ENCODE results near the gene MAPK12.

The MAPK12 gene

DNA sequence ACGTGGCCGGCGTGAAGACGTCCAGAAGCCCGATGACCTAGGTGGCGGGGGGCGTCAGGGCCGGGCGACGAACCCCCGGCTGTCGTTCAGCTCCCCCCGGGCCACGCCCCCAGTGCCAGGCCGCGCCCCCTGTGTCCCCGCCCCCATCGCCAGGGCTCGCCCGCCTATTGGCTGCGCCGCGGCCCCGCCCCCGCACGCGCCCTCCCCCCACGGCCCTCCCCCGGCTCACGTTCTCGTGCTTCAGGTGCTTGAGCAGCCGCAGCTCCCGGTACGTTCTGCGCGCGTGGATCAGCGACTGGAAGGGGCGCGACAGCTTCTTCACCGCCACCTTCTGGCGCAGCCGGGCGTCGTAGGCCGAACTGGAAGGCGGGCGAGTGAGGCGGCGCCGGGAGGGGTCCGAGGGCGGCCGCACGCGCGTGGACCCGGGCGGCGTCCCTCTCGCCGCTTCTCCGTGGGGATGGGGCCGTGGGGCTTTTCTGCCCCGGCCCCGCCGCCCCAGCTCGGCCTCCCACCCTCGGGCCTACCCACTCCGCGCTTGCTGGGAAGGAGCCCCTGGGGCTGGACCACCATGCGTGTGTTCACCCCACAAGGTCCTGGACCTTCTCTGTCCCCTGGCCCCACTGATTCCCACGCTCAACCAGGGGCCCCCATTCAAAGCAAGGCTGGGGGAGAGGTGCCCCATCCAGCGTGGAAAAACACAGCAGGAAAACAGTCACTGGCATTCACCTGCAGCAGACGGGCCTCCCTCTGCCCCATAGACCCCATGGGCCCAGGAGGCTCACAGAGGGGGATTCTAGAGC is 6.3 kb upstream of the MAPK12 start:
- peak; percentile 38 for DNase-seq (ENCODE audit: low read depth)

DNA sequence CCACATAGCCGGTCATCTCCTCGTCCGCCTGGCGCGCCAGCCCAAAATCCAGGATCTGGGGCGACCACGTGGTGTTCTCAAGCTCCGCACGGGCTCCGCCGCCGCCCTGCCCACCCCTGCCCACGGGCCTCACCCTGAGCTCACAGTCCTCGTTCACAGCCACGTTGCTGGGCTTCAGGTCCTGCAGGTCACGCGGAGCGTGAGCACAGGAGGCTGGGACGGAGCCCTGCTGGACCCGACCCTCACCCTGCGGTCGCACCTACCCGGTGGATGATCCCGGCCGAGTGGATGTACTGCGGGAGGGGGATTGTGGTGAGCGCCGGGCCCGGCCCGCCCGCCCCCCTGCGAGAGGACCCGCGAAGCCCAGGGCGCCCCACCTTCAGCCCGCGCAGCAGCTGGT is 5.5 kb upstream of the MAPK12 start:
- no peak for DNase-seq (ENCODE audit: low read depth)

DNA sequence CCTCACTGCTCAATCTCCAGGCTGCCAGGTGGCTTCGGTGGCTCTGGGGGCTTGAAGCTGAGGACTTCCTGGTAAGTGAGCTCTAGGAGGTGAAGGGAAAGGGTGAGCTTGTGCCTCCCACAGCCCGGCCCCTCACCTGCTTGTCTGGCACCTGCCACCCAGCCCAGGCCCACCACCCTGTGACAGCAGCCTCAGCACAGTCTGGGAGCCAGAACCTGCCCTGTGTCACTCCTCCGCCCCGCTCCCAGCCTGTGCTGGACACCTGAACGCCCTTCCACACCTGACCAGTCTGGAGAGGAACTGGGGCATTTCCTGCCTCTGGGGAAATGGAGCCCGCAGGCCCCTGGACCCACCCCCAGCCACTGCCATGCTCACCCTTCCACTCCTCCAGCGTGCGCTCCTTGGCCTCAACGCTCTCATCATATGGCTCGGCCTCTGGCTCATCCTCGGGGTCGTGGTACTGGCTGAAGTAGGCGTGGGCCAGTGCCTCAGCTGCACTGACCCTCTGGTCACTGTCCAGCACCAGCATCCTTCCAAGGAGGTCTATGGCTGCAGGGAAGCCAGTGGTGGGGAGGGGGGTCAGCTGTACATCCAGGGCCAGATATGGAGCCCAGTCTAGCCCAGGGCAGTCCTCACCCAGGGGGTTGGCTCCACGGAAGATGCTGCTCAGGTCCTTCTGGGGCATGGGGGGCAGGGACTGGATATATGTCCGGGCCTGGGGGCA is 3.6 kb upstream of the MAPK12 start:
- DNase-seq (ENCODE audit: low read depth): no peak

DNA sequence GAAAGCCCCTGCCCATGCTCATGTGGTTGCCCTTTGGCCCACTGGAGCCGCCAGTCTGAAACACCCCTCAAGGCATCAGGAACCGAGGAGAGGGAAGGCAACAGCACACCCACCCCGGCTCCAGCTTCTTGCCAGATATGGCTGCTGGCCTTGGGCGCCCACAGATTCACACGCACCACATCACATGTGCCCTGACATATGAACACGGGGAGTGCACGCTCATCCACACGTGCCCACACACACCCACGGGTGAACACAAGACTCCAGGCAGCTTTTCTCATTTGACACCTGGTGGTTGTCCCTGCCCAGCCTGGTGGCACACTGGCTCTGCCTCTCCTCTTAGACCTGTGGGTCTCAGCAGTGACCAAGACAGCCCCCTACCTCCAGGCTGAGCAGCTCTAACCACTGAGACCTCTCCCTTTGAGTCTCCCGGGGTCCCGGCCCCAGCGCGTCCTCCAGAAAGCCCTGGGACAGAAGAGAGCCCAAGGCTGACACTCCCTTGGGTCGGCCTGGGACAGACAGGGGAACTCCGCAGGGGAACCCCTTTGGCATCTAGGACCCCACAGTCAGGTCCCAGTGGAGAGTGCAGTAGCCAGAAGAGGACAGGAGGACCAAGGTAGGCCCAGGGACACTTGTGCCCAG is 2.7 kb upstream of the MAPK12 start:
- no peak for DNase-seq (ENCODE audit: low read depth)

DNA sequence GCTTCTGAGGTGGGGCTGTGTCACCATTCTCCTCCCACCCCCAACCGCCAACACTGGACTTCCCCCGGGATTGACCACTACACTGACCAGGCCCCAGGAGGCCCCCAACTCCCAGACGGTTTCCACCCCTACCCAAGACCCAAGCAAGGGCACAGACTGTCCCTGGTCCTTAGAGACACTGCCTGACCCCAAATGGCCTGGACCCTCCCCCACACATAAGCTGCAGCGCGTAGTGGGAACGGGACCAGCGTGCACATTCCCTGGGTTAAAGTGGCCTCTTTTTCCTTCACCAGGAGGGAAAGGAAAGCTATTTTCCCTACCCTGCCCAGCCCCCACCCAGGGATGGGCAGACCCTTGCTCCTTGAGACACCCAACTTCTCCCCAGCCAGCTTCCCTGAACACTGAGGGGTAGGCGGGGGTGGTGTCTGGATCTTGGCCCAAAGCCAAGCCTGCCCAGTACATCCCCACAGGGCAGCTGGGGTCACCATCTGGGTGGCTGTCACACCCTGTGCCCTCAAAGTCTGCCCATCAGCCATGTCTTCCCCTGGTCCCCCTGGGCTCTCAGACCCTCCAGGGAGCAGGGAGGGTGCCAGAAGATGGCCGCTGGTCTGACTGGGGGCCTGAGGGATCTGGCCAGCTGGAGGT is 1.6 kb upstream of the MAPK12 start:
- DNase-seq (ENCODE audit: low read depth): no peak

DNA sequence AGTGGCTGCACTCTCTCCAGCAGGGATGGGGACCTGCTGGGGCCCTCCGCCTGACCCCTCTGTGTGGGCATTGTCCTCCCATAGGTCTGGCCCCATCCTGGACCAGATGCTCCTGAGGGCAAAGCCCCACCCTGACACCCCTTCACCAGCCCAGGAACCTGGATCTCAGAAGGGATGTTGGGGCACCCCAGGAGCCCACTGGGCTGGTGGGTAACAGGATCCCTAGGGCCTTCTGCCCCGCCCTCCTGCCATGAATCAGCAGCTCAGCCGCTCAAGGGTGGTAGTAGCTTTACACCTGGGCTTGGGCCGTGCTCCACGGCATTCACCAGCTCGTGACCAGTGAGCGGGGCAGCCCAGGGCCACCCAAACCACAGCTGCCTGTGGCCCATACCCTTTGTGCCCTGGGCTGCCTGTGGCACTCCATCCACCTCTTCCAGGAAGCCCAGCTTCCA is 1.0 kb upstream of the MAPK12 start:
- no peak for DNase-seq (ENCODE audit: low read depth)

DNA sequence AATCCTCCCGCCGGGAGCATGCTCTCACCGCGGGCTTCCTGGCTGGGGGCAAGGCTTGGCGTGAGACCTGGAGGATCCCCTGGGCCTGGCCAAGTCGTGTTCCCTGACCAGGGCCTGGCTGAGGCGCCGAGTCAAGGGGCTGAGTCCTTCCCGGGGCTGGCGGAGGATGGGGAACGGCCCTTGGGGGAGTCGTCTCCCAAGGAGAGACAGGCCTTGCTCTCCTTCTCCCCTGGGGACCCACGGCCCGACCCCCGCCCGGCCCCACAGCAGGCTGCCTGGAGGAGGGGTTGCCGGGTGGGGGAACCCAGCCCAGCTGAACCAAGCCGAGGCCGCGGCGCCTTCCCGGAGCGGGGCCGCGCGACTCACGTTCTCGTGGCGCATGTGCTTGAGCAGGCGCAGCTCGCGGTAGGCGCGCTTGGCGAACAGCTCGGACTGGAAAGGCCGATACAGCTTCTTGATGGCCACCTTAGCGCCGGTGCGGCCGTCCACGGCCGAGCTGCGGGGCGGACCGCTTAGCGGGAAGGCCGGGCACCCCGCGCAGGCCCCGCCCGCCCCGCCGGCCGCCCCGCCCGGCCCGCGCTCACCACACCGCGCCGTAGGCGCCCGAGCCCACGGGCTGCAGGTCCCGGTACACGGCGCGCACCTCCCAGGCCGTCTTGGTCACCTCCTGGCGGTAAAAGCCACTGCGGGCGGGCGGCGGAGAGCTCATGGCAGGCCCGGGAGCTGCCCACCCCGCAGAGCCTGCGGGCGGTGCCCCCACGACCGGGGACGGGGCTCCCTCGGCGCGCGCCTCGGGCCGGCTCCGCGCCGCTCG is 475 bp downstream of the MAPK12 start:
- peak; percentile 66 for DNase-seq (ENCODE audit: low read depth)

DNA sequence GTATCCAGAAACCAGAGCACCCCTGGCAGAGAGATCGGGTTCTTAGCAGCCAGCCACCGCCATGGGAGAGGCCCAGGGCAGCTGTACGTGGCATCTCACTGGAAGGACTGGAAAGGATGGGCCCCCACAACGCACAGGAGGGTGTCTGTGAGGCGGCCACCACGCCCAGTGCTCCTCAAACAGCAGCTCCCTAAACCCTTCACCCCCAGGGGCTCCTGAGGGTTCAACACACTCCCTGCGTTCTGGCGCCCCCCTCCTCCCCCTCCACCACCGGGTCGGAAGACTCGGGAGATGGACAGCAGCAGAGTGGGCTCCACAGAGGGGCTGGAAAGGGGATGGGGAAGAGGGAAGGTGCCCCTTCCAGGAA is 1.1 kb downstream of the MAPK12 start:
- no peak for DNase-seq (ENCODE audit: low read depth)

DNA sequence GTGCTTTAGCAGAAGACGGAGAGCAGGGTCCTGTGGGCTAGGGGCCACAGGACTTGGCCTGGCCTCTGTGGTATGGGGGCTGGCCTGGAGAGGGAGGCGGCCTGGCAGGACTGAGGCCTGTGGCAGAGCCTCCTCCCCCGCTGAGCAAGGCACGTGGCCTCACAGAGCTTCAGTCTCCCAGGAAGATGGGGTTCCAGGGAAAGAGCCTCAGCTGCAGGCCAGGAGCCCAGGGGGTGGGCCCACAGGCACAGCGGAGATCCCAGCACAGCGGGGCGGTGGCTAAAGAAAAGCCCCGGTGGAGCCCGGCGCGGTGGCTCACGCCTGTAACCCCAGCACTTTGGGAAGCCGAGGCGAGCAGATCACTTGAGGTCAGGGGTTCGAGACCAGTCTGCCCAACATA is 2.2 kb downstream of the MAPK12 start:
- no peak for DNase-seq (ENCODE audit: low read depth)

DNA sequence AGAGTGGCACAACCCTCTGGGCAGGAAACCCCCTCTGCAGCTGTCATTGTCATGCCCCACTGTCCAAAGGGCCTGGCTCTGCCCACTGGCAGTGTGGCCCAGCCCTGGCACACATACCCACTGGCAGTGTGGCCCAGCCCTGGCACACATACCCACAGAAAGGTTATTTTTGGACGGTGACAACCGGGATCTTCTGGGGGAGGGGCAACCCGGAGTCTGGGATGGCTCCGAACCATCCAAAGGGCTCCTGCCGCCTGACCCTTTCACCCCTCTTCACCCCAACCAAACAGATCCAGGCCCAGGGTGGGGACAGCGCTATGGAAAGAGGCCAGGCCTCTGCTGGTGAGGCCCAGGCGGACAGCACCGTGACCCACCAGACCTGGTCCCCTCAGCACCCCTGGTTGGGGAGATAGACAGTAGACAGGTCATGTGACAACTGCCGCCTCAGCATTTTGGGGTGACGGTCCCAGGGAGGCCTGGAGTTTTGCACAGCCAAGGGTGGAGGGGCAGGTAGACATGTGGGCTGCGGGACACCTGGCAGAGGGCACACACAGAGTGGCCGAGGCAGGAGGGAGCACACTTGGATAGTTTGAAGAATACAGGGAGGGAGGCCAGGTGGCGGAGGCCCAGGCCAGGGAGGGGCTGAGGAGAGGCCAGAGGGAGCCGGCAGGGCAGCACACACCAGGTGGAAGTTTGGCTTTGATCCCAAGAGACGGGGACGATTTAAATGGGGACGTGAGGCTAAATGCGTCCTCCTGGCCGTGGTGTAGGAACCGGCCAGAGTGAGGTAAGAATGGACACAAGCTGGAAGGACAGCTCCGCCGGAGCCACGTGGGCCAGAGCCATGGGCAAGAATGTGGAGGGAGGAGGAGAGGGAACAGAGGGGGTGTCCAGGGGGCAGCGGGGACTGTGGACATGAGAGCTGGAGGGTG is 2.9 kb downstream of the MAPK12 start:
- no peak for DNase-seq (ENCODE audit: low read depth)

DNA sequence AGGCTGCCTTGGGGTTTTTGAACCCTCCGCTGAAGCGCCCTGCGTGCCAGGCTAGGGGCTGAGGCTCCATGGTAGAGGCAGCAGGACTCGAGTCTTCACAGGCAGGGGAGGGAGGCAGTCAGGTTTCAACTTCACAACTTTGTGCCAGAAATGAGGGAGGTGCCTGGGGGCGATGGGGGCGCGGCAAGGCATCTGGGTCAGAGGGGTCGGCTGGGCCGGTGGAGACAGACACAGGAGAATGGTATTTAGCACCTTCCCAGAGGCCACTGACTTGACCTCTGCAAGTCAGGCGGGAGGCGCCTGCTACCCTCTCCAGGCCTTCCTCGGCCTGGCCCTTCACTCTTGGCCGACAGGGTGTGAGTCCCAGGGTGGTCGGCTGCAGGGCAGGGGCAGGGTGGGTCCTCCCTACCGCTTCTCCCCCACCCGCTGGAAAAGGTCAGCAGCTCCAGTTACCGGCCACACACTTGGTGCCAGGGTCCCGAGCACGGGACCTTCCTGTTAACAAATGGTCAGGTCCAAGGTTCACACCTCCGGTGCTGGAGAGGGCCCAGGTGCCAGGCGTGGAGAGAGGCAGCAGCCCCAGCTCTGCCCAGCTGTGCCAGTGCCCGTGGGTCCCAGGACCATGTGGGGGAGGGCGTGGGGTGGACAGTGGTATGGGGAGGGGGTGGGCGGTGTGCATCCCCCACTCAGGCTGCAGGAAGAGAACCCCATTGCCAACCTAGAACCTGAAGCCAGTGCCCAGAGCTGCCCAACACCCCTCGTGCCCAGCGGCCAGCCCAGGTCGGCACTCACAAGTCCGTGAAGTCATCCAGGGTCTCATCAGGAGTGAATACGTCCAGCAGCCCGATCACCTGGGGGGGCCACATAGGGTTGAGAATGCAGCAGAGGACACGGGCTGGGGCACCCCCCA is 3.8 kb downstream of the MAPK12 start:
- DNase-seq (ENCODE audit: low read depth): no peak

DNA sequence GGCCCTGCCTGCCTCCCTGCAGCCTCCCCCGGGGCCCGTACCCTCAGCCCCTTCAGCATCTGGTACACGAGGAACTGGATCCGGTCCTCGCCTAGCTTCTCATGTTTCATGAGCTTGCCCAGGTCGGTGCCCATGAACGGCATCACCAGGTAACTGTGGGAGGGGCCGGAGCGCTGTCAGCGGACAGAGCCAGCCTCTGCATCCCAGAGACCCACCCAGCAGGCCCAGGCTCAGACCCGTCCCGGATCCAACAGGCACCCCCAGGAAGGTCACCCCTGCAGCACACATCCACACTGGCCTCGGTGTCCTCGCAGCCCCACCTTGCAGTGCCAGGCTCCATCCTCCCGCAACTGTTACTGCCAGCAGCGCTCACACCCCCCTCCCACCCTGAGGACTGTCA is 4.4 kb downstream of the MAPK12 start:
- DNase-seq (ENCODE audit: low read depth): no peak

DNA sequence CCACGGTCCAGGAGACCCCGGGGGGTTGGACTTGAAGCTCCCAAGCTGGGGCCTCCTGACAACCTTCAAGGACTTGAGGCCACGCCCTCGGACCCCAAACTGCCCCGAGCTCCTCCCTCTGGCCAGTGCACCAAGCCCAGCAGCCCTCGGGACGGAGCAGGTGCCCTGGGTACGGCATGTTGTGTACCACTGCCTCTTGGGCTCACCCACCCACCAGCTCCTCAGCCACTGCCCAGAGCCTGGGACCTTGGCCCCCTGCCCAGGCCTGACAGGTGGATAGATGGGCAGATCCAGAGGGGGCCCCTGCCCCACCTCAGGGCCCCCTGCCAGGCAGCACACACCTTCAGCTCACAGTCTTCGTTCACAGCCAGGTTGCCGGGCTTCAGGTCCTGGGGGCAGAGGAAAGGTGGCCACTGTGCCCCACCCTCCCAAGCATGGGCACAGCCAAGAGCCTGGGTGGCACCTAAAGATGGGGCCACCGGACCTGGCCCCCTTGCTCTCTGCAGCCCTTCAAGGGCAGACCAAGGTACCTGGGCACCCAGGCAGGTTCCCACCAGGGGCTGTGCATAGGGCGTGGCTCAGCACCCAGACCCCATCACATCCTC is 5.1 kb downstream of the MAPK12 start:
- DNase-seq (ENCODE audit: low read depth): no peak

DNA sequence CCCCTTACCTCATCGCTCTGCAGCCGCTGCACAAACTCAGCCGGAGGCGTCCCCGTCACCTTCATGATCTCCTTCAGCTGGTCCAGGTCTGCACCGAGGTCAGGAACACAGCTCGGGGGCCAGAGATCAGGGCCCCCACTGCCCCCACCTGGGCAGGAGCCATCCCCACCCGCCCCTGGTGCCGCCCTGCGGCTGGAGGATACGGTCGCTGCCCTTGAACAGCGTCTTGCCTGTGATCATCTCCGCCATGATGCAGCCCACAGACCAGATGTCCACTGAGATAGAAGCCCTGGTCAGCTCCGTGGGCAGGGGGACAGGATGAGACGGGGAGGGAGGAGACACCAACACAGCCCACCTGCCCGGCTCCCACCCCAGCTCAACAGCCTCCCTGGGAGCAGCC is 5.9 kb downstream of the MAPK12 start:
- no peak for DNase-seq (ENCODE audit: low read depth)

DNA sequence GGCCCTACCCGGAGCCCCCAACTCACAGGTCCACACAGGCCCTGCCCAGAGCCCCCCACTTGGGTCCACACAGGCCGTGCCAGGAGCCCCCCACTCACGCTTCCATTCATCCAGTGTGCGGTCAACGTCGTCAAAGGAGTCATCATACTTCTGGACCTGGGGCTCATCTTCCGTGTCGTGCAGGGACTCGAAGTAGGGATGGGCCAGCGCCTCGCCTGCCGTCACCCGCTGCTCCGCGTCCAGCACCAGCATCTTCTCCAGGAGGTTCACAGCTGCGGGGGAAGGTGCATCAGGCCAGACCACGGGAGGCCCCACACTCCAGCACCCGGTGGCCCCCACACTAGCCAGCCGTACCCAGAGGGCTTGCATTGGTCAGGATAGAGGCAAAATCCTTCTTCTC is 6.4 kb downstream of the MAPK12 start:
- DNase-seq (ENCODE audit: low read depth): no peak

DNA sequence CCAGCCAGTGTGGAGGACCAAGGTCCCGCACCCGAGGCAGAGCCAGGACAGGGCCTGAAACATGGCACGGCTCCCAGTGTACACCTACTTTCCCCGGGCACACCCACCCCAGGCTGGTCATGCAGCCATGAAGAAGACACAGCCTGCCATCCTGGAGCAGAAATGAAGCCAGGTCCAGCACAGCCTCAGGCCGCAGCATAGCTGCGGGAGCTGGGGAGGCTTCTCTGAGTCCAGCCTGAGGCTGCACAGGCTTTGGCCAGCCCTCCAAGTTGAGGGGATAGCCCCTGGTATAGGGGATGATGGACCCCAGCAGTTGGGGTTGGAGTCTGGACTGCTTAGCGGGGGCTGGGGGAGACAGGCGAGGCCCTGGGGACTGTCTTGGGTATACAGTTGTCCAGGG is 7.5 kb downstream of the MAPK12 start:
- no peak for DNase-seq (ENCODE audit: low read depth)

DNA sequence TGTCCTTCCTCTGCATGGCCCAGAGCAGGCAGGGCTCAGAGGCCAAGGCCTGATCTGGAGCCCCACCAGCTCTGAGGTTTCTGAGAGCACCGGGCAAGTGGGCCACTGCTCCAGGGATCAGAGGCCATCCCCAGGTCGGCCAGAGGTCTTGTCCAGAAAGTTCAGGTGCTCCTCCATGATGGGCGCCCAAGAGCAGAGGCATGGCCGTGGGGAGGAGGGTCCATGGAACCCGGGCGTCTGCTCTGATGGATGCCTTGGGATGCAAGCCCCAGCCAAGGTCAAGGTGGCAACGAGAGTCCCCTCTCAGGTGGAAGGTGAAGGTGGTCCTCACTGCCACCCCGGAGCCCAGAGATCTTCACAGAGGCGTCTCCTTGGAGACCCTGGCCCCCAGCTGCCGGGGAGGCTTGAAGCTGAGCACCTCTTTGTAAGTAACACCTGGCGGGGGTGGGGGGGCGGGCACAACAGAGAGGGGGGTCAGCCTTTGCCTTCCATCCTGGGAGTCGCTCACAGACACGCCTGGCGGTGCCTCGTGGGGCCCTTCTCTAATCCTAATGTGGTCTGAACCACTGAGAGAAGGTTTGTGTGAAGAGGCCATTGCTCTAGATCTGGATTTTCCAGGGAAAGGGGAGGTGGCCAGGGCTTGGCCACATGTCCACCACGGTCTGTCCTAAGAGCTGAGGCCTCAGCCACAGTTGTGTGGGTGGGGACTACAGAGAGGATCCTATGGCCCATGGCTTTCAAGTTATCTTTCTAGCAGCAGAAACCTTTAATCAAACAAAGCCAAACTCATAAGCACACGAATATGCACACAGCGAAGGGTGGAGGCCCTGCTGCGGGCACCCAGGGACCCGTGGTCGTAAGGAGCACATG is 8.2 kb downstream of the MAPK12 start:
- DNase-seq (ENCODE audit: low read depth): no peak

All from fibroblast of gingiva (primary cell).